HepG2 (cell line): ENCODE measurements around the gene SERTM2. TPM values are rescaled to one million over a fixed set of nuclear protein-coding genes. Genes with fewer than 3 reads are reported as not detected.

ENCODE experiments used
- ATAC-seq: fragments of 200-7000 bp; cut with Tn5 transposase; 3 replicates; pipeline ENCODE4 v1.9.1; 2020; ENCODE audit warnings: mild to moderate bottlenecking, moderate library complexity
- BruUV-seq: library from RNA; stranded (reverse); fragments of 400-500 nt; replicated peaks from 2 replicates; lab custom pipeline; 2021; lab: Mats Ljungman, UMichigan
- CTCF ChIA-PET: fragments of 300-600 bp; formaldehyde crosslinking; extraction: SDS; loops from one replicate; lab custom pipeline; 2021; ENCODE audit warnings: low total read pairs, inconsistent platforms, low intra/inter-chr PET ratio; lab: Yijun Ruan, JAX
- POLR2A ChIA-PET: fragments of 350-600 bp; sonication (Branson Sonifier 250); formaldehyde crosslinking; loops from one replicate; lab custom pipeline; 2020; ENCODE audit warnings: antibody characterized with exemption, inconsistent platforms; lab: Yijun Ruan, JAX
- DNase-seq: peaks from one replicate; pipeline ENCODE4 v3.0.0-alpha.2; 2015; ENCODE audit warnings: low spot score
- FAIRE-seq: peaks from 3 replicates; lab custom pipeline; 2011; peaks lifted over from hg19 to GRCh38; lab: Jason Lieb, UNC
- H2AFZ ChIP-seq: one replicate; pipeline ENCODE4 v1.6.1; 2011; ENCODE audit warnings: low read length, inconsistent platforms
- H3K27ac ChIP-seq: fragments of 300-600 bp; 3 replicates; pipeline ENCODE4 v1.8.0; 2011; ENCODE audit warnings: mixed run types, mild to moderate bottlenecking, mixed read lengths, low read length, inconsistent platforms; ENCODE audit not compliant: insufficient read depth; ENCODE audit errors: extremely low read length
- H3K27me3 ChIP-seq, 2 experiments: fragments of 200-600 bp in 1 of 2; 2 replicates in 1 of 2; 3 replicates in 1 of 2; pipeline versions ENCODE4 v1.6.0 to v1.8.0; 2011; ENCODE audit warnings: low read length in 2 of 2, mild to moderate bottlenecking in 2 of 2, moderate library complexity in 2 of 2, inconsistent platforms in 1 of 2; ENCODE audit not compliant: insufficient read depth in 2 of 2, control insufficient read depth in 1 of 2
- H3K36me3 ChIP-seq, 2 experiments: fragments of 200-600 bp in 1 of 2; replicated peaks in 1 of 2; 2 replicates in 1 of 2; 3 replicates in 1 of 2; pipeline versions ENCODE4 v1.5.1 to v1.8.0; 2011; ENCODE audit warnings: low read length in 2 of 2, inconsistent platforms in 1 of 2; ENCODE audit not compliant: insufficient read depth in 2 of 2, control insufficient read depth in 1 of 2
- H3K4me1 ChIP-seq: 2 replicates; pipeline ENCODE4 v1.5.1; 2012; ENCODE audit warnings: low read length, inconsistent platforms; ENCODE audit not compliant: insufficient read depth
- H3K4me2 ChIP-seq: 2 replicates; pipeline ENCODE4 v1.6.0; 2011; ENCODE audit warnings: low read depth, low read length, inconsistent platforms
- H3K4me3 ChIP-seq, 3 experiments: fragments of 200-600 bp in 1 of 3; sonication (generic), shearing (Covaris generic) in 1 of 3; replicated peaks in 1 of 3; 2 replicates each; pipeline ENCODE4 v1.5.1; 2011 to 2016; ENCODE audit warnings: low read length in 3 of 3, inconsistent platforms in 2 of 3, low read depth in 2 of 3, mild to moderate bottlenecking in 2 of 3, control low read depth in 1 of 3, mixed read lengths in 1 of 3; ENCODE audit not compliant: insufficient read depth in 1 of 3
- H3K79me2 ChIP-seq: one replicate; pipeline ENCODE4 v1.6.1; 2011; ENCODE audit warnings: low read length, inconsistent platforms; ENCODE audit not compliant: insufficient read depth
- H3K9ac ChIP-seq: 2 replicates; pipeline ENCODE4 v1.6.0; 2011; ENCODE audit warnings: mild to moderate bottlenecking, low read depth, low read length, inconsistent platforms; ENCODE audit not compliant: insufficient read depth
- H3K9me3 ChIP-seq: 2 replicates; pipeline ENCODE4 v1.5.1; 2012; ENCODE audit warnings: mild to moderate bottlenecking, low read length
- H4K20me1 ChIP-seq: 2 replicates; pipeline ENCODE4 v1.6.0; 2011; ENCODE audit warnings: inconsistent platforms, mild to moderate bottlenecking, low read length, moderate library complexity; ENCODE audit not compliant: insufficient read depth
- CBX5 ChIP-seq: sonication (generic); formaldehyde crosslinking; IDR thresholded peaks from 2 replicates; pipeline ENCODE4 v1.4.0; 2020; ENCODE audit warnings: missing genetic modification reagents, borderline replicate concordance
- NAIF1 ChIP-seq: sonication (generic); formaldehyde crosslinking; IDR thresholded peaks from 2 replicates; pipeline ENCODE4 v1.5.0; 2020; ENCODE audit warnings: mild to moderate bottlenecking, missing genetic modification reagents, borderline replicate concordance
- REST ChIP-seq, 2 experiments: IDR thresholded peaks; 2 replicates each; pipeline ENCODE4 v1.6.1; 2011 to 2012; ENCODE audit warnings: low read length in 2 of 2, borderline replicate concordance in 1 of 2, low read depth in 1 of 2, mild to moderate bottlenecking in 1 of 2, moderate library complexity in 1 of 2
- SP140L ChIP-seq: sonication (generic); formaldehyde crosslinking; IDR thresholded peaks from 2 replicates; pipeline ENCODE4 v1.4.0; 2020; ENCODE audit warnings: missing genetic modification reagents, borderline replicate concordance
- SPEN ChIP-seq: sonication (generic); formaldehyde crosslinking; IDR thresholded peaks from 2 replicates; pipeline ENCODE4 v1.5.1; 2020; ENCODE audit warnings: low read depth, mild to moderate bottlenecking, missing genetic modification reagents
- TARDBP ChIP-seq: sonication (generic); formaldehyde crosslinking; IDR thresholded peaks from 2 replicates; pipeline ENCODE4 v1.8.0; 2022; ENCODE audit warnings: mild to moderate bottlenecking, missing genetic modification reagents
- TRAFD1 ChIP-seq: sonication (generic); formaldehyde crosslinking; IDR thresholded peaks from 2 replicates; pipeline ENCODE4 v1.5.1; 2020; ENCODE audit warnings: missing genetic modification reagents, mild to moderate bottlenecking, borderline replicate concordance
- ZBTB7B ChIP-seq: sonication (generic); formaldehyde crosslinking; IDR thresholded peaks from 2 replicates; pipeline ENCODE4 v1.4.0; 2020; ENCODE audit warnings: missing genetic modification reagents
- ZFP82 ChIP-seq: sonication (generic); formaldehyde crosslinking; IDR thresholded peaks from 2 replicates; pipeline ENCODE4 v1.5.1; 2020; ENCODE audit warnings: mild to moderate bottlenecking, missing genetic modification reagents, borderline replicate concordance
- ZMYM4 ChIP-seq: sonication (generic); formaldehyde crosslinking; IDR thresholded peaks from 2 replicates; pipeline ENCODE4 v1.8.1; 2023; ENCODE audit warnings: mild to moderate bottlenecking, missing genetic modification reagents
- ZNF512B ChIP-seq: sonication (generic); formaldehyde crosslinking; IDR thresholded peaks from 2 replicates; pipeline ENCODE4 v1.5.1; 2020; ENCODE audit warnings: missing genetic modification reagents, mild to moderate bottlenecking, borderline replicate concordance
- ZNF616 ChIP-seq: sonication (generic); formaldehyde crosslinking; IDR thresholded peaks from 2 replicates; pipeline ENCODE4 v1.5.0; 2020; ENCODE audit warnings: low read depth, mild to moderate bottlenecking, missing genetic modification reagents
- ZNF639 ChIP-seq: conservative IDR thresholded peaks from 2 replicates; pipeline ENCODE4 v1.6.1; 2018; ENCODE audit warnings: missing genetic modification reagents
- ZNF766 ChIP-seq: sonication (generic); formaldehyde crosslinking; IDR thresholded peaks from 2 replicates; pipeline ENCODE4 v1.5.0; 2020; ENCODE audit warnings: missing genetic modification reagents, borderline replicate concordance
- WGBS: methylation state at CpG from one replicate; pipeline ENCODE4 v1.1.6; 2017; ENCODE audit warnings: low lambda C conversion rate; 5-methylcytosine and 5-hydroxymethylcytosine counted together
- in situ Hi-C: cut with HindIII; loops from 2 replicates; pipeline ENCODE4 v1.10.0; 2017; ENCODE audit warnings: low pct_unique_long_range_greater_than_20kb; ENCODE audit not compliant: extremely low pct_ligation_motif_present
- intact Hi-C: fragments of 100-400 bp; cut with micrococcal nuclease; formaldehyde crosslinking; loops from one replicate; pipeline ENCODE4 v1.10.0; 2022; ENCODE audit not compliant: unreplicated experiment
- polyA plus RNA-seq, 8 experiments: library from polyadenylated mRNA; depleted of rRNA in 3 of 8; stranded (reverse) in 7 of 8; unstranded in 1 of 8; fragments of >200 nt; fragmentation: Illumina TruSeq in 4 of 8; extraction: Trizol in 4 of 8; gene quantifications; 2 replicates each; pipeline versions ENCODE4 v1.2.1 to v1.2.3, GENCODE V29; 2011 to 2016; ENCODE audit warnings: low read depth in 4 of 8, missing spikeins in 1 of 8, mixed read lengths in 1 of 8; ENCODE audit not compliant: insufficient read depth in 1 of 8
- total RNA-seq, 5 experiments: library from RNA; depleted of rRNA; stranded (reverse); fragments of >200 nt; fragmentation: Illumina TruSeq; extraction: Trizol; gene quantifications; 2 replicates each; pipeline ENCODE4 v1.2.3, GENCODE V29; 2016; ENCODE audit warnings: low read depth in 1 of 5

Gene SERTM2
- total and polyA plus RNA-seq, 2 of the 13 experiments (the other 11 are each of a cell fraction or from before 2014, with no cell fraction given) = not detected

- no peaks in the 10 kb centered on the region for H3K79me2 ChIP-seq
Observed at GRCh38 chrX:111483135-111483534, 28.3 kb upstream of the SERTM2 start.

More at GRCh38 chrX:111483135-111483534, 28.3 kb upstream of the SERTM2 start:
- Histone ChIP-seq H3K9ac (no peak overlapping the region), H4K20me1 (no peaks in the 10 kb centered on the region), H3K27me3 (no peaks in the 10 kb centered on the region), H3K4me3 (no peak overlapping the region), H3K9me3 (no peaks in the 10 kb centered on the region), H2AFZ (no peak overlapping the region), H3K36me3 (no peaks in the 10 kb centered on the region)
- in situ Hi-C loops = no loop called here
- FAIRE-seq = no peak
- intact Hi-C loops = no loop called here
- CTCF ChIA-PET = no interaction called here
- 0% methylated on average over 1 of the region's 2 CpGs for WGBS
- POLR2A ChIA-PET = no interaction called here
- no peak for DNase-seq
- TF ChIP-seq ZNF616 (CRISPR knock-in tag) = no peak
- TF ChIP-seq TRAFD1 (CRISPR knock-in tag) = no peak
- no peak for TF ChIP-seq SP140L
- TF ChIP-seq ZFP82 (CRISPR knock-in tag) = no peak
- no peak for TF ChIP-seq NAIF1
- no peak for TF ChIP-seq REST (IDR thresholded peaks at IDR 0.05; ENCODE audit: borderline replicate concordance in 1 of 2, low read depth in 1 of 2, low read length in 2 of 2)
- no peak for TF ChIP-seq ZMYM4 (CRISPR knock-in tag)
- TF ChIP-seq ZNF766 (CRISPR knock-in tag) = no peak
- no peak for TF ChIP-seq ZNF512B (CRISPR knock-in tag)
- TF ChIP-seq ZNF639 = no peak
- TF ChIP-seq CBX5 (CRISPR knock-in tag) = no peak
- no peak for TF ChIP-seq ZBTB7B
- TF ChIP-seq TARDBP (CRISPR knock-in tag) = no peak
- TF ChIP-seq SPEN (CRISPR knock-in tag) = no peak
- TF ChIP-seq, all 625 proteins: peak for 0
- no peaks in the 10 kb centered on the region for H3K4me1 ChIP-seq
- ATAC-seq = no peak
- H3K27ac ChIP-seq = no peak overlapping the region
- H3K4me2 ChIP-seq = no peak overlapping the region
- BruUV-seq = no TSS peak
